GM19324 (cell line): ENCODE data around the gene SLC16A10.
A peak's percentile ranks its signal among the peaks of the same experiment; 100 is the strongest.
"Not testable (repeated sequence)": the region's sequence is repeated elsewhere in the genome, so short reads cannot be mapped to it uniquely, and the experiment has no call there.

Source experiments
- ATAC-seq: cut with Tn5 transposase; IDR thresholded peaks from one replicate; pipeline ENCODE4 v1.9.1; 2021; ENCODE audit warnings: mild to moderate bottlenecking, moderate library complexity; ENCODE audit not compliant: unreplicated experiment, low FRiP score

The SLC16A10 gene, protein sequence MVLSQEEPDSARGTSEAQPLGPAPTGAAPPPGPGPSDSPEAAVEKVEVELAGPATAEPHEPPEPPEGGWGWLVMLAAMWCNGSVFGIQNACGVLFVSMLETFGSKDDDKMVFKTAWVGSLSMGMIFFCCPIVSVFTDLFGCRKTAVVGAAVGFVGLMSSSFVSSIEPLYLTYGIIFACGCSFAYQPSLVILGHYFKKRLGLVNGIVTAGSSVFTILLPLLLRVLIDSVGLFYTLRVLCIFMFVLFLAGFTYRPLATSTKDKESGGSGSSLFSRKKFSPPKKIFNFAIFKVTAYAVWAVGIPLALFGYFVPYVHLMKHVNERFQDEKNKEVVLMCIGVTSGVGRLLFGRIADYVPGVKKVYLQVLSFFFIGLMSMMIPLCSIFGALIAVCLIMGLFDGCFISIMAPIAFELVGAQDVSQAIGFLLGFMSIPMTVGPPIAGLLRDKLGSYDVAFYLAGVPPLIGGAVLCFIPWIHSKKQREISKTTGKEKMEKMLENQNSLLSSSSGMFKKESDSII

DNA sequence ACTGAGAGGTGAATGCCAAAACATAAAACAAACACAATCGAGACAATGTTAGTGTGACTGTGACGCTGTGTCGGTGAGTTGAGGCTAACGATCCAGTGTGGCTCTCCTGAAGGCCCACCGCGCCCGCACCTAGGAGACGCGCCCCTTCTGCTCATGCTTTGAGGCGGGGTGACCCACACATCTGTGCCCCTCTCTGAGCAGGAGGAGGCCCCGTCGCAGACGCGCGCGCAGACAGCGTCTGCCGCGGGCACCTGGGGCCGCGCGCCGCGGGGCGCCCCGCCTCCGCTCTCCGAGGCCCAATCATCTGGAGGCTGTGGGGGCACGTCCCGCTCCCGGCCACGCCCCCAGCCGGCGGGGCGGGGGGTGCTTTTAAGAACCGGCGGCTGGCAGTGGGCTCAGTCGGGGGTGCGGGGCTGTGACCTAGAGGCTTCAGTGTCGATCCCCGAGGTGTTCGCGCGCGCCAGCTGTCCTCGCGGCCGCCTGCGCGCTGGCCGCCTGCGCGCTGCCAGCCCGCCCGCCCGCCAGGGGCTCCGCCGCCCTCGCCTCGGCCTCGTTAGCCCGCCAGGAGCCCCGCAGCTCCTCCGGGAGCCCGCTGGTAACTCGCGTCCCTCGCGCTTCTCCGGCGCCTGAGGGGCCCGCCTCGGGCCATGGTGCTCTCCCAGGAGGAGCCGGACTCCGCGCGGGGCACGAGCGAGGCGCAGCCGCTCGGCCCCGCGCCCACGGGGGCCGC lies at the start of gene SLC16A10:
Gene SLC16A10 (plus strand): TSS at position 398 of the 730 bp plus-strand sequence. CDS start 250 bp downstream, at position 648.
- ATAC-seq = peak; percentile 85

GRCh38 chr6:111038534-111039252 lies 48.6 kb upstream of the SLC16A10 start:
- ATAC-seq = no peak

GRCh38 chr6:111041917-111042316 lies 45.4 kb upstream of the SLC16A10 start:
- no peak for ATAC-seq

DNA sequence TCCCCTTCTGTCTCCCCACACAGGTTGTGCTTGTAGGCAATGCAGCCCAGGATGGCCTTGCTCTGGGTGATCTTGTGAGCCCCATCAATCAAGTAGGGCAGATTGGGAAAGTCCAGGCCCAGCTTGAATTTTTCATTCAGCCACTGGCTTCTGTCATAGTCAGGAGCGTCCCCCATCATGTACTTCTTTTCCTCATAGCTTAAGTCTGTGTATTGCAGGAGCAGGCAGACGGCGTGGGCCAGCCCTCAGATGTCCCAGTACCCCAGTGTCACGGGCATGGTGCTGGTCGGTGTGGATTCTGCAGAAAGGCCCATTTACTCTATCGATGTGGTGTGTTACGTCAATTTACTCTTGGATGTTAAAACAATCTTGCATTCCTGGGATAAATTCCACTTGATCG lies 40.1 kb upstream of the SLC16A10 start:
- no peak for ATAC-seq

- ATAC-seq = no peak
These were observed 36.9 kb upstream of the SLC16A10 start for GRCh38 chr6:111050261-111051023.

- ATAC-seq = no peak
These were observed 35.1 kb upstream of the SLC16A10 start for GRCh38 chr6:111052171-111052570.

DNA sequence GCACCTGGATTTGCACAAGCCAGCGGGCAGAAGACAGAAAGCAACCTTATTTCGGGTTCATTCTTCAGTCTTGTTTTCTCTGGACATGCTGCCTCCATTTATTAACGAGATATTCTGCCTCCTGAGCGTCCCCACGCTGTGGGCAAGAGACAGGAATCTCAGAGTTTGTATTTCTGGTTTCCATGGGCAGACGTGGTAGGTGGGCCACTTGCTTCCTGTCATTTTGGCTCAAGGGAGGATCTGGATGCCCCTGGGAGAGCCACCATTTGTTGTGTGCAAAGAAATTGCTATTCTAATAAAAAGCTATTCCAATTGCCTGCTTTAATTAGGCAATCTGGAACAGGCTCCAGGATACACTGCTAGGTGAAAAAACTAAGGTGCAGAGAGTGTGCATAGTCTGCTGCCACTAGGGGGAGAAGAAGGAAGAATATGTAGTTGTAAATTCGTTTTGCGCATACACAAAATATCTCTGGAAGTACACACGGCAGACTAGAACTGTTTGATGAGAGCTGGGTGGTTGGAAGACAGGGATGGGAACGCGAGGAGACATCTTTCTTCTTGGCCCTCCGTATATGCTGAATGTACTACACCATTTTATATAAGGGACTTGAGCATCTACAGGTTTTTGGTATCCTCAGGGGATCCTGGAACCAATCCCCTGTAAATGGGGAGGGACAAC lies 30.1 kb upstream of the SLC16A10 start:
- ATAC-seq = no peak

- ATAC-seq = no peak
These were observed 25.8 kb upstream of the SLC16A10 start for GRCh38 chr6:111061508-111061907.

DNA sequence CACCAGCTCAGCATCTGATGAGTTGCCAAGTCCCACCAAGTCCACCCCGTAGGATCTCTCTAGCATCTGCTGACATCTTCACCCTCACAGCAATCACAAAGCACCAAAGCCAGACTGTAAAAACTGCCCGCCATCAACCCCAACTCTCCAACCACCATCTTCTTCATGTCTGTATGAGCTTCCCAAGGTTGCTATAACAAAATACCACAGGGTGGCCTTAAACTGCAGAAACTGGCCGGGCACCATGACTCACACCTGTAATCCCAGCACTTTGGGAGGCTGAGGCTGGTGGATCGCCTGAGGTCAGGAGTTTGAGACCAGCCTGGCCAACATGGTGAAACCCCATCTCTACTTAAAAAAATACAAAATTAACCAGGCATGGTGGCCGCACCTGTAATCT lies 25.3 kb upstream of the SLC16A10 start:
- ATAC-seq = not testable (repeated sequence)

GRCh38 chr6:111062860-111063259 lies 24.4 kb upstream of the SLC16A10 start:
- ATAC-seq = not testable (repeated sequence)

GRCh38 chr6:111068109-111068865 lies 19.0 kb upstream of the SLC16A10 start:
- no peak for ATAC-seq

GRCh38 chr6:111068866-111069234 lies 18.5 kb upstream of the SLC16A10 start:
- no peak for ATAC-seq

DNA sequence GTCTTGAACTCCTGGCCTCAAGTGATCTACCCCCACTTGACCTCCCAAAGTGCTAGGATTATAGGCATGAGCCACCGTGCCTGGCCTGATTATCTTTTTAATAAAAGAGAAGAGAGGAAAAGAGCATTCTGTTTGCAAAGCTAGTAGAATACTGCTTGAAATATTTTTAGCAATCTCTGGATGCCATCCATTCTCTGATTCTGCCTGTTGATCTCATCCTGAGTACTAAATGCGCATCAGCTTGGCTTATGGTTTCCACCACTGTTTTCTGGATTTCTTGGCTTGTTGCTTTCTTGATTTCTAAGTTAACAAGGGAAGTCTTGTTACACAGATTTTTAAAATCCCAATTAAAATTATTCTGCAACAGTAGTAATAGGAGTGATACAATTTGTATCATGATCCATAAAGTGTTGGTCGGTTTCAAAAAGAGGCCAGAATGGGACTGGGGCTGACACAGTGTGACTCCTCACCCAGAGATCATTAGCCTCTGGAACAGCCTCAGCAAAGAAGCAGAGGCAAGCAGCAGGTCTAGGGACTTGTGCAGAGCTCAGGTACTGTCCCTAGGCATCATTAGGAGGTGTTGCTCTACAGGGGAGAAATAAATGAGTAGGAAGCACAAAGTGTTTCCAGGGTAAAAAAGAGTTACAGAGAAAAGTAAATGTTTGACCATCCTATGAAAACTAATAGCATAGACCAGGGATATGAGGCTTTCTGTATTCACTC lies 17.8 kb upstream of the SLC16A10 start:
- ATAC-seq = no peak

DNA sequence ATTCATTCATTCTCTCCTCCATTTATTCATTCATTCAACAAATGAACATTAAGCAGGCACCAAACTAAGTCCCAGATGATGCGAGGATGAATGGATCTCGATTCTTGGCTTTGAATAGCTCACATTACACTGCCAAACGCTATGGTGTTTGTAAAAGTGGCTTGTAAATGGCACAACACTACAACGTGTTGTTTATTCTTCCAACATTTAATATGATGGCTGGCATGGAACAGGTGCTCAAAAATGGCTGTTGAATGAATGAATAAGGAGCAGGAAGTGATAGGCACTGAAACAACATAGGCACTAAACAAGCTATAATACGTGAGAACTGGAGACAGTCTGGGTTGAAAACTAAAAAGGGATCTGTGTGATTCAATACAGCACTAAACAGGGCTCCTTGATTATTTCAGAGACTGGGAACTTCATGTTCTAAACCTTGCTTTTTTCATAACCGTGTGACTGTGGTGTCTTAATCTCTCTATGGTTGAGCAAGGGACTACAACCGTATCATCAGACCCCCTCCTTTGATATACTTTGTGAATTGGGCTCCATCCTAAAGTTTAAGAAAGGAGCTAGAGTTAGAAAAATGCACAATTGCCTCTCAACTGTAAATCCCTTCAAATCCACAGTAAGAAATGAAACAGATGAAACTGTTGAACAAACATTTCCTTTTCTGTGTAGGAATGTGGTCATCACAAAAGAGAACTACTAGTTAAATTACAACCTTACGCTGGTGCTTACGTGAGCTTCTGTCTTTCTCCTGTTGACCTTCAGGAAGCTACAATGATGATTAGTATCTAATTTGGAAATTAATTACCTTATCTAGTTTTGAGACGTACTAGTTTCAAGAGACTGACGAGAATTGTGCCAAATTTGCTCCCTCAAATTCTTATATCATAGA lies 16.9 kb upstream of the SLC16A10 start:
- ATAC-seq = no peak

DNA sequence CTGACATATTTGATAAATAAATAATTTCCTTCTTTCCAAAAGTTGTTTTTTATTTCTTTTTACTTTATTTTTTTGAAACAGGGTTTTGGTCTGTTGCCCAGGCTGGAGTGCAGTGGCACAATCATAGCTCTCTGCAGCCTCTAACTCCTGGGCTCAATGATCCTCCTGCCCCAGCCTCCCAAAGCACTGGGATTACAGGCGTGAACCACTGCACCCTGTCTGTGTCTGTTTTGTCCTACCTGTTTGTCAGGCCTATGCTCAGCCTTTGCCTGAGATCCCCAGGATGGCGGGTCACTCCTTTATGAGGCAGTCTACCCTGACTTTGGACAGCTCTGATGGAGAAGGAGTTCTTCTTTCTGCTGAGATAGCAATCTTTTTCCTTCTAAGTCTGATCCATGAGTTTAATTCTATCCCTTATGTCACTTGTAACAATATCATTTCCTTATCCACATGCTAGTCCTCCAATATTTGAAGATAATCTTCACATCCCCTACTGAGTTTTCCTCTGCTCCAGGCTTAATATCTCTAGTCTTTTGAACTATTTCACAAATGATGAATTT lies 14.4 kb upstream of the SLC16A10 start:
- ATAC-seq = no peak

- ATAC-seq = no peak
These were observed 13.0 kb upstream of the SLC16A10 start for GRCh38 chr6:111074311-111074710.
